SIG-M5 treated with dmso at 0.1 percent for 504 hours (cell line): ENCODE measurements around the gene CSRP1.
"Not testable (repeated sequence)": the region's sequence is repeated elsewhere in the genome, so short reads cannot be mapped to it uniquely, and the experiment has no call there.

Experiments
- DNase-seq: peaks from one replicate; lab custom pipeline; 2025; ENCODE audit not compliant: unreplicated experiment; lab: John Stamatoyannopoulos, UW

The CSRP1 gene

DNA sequence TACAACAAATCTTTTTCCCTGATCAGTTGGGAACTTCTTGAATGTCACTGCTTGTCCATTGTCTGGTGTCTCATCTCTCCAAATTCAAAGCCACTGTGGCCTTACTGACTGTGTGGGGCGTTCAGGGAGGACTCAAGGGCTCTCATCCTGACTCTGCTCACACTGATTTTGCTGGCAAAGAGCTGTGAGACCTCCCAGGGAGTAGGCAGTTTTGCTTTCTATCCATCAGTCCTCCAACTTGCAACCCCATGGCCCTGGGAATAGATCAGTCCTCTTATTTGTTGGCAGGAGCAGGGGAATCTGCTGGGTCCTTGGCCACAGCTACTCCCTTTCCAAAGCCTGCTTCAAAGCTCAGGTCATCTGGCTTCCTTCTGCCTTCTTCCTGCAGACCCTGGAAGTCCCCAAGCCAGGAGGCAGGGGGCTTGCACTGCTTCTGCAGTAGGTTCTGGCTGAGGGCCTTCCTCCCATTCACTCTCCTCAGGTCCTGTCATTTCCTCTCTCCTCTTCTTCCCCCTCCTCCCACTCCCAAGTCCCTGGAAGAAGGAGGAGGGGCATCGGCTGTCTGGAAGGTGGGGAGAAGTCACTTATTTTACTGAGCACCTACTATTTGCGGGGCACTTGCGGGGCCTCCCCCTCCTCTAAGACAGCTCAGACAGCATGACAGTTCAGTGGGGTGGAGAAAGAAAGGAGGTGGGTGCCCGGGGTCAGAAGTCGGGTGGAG, 31.1 kb upstream of the CSRP1 start:
- no peak for DNase-seq

DNA sequence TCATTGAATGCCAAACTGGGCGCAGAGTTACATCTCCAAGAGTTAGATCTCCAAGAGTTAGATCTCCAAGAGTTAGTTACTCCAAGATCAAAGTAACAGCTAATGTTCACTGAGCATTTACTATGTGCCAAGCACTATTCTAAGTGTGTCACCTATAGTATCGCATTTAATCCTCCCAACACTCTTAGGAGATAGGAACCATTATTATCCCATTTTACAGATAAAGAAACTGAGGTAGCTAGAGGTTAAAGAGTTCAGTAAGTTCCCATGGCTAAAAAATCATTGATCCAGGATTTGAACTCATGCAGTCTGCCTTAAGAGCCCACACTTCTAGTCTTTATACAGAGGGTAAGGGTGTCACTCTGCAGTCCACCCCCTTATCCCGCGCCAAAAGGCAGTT, 30.5 kb upstream of the CSRP1 start:
- no peak for DNase-seq

DNA sequence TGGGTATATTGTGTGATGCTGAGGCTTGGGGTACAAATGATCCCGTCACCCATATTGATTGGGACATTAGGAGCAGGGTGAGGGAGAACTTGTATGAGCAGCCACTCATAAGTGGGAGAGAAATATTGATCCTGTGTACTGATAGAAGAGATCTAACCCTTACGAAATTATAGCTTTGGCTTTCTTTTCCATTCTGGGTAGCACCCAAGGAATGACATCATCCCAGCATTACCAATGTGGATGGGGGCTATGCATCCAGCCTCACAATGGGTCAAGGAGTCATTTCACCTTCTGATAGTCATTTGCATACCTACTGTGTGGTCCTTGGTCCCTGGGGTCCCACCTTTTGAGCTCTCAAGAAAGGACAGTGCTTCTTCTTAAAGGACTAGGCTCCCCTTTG, 30.1 kb upstream of the CSRP1 start:
- DNase-seq = no peak

DNA sequence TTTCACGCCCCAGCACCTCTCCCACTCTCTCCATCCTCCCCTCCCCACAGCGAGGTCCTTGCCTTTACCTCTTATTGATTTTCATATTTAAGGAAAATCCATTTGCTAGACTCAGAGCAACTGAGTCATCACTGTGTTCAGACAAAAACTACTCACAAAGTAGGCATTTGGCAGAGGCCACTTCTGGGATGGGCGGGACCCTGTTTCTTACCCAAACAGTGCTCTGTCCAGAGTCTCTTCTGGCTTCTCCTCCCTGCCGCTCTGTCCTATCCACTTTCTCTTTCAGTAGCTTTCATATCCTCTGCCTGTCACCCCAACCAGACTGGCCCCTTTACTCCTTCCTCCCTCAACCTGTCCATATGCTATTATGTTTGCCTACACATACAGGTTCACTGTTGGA, 29.6 kb upstream of the CSRP1 start:
- peak; percentile 9 for DNase-seq

DNA sequence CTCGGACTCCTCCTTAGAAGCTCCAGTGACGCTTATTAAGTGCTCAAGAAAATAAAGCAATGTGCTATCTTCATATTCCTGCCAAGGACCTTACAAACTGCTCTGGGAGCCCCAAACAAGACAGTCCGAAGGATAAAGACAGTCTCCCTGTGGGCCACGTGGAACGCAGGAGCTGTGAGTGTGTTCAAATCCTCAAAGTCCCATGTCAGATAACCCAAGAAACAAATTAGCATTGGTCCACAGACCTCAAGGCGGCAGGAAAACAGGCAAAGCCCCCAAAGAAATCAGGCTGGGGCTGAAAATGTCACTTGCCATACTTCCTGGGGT, 29.0 kb upstream of the CSRP1 start:
- no peak for DNase-seq

DNA sequence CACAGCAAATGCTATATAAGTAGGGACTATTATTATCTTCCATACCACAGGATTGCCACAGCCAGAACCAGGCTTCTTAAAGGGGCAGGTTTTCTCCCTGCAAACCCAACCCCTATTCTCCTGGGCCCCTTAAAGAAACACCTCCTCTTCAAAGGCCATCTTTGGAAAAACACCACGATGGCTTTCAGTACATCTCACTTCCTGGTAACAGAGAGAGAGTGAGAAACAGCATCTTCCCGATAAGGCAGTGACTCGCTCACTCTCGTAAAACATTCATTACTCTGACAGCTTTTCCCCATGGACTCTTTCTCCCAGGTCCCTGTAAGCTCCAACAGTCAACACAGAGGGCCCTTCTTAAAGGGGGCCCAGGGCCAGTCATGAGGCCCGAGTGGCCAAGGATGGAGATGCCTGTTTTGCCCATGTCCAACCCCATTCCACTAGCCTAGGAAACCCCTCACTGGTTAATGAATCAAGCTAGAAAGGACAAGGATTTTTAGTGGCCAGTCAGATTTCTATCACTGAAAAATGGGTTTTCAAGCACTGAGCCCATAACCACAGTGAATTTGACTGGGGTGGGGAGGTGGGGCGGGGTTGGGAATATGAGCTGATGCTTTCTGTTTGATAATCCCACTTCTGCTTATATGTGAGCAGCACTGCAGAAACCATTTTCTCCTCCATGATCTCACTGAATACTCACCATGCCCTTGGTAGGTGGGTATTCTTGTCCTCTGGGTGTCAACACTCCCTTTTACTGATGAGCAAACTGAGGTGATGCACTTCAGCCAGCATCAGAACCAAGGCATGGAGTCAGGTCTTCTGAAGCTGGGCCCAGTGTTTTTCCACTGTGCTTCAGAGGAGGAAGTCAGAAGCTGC, 28.4 kb upstream of the CSRP1 start:
- DNase-seq = peak; percentile 47

DNA sequence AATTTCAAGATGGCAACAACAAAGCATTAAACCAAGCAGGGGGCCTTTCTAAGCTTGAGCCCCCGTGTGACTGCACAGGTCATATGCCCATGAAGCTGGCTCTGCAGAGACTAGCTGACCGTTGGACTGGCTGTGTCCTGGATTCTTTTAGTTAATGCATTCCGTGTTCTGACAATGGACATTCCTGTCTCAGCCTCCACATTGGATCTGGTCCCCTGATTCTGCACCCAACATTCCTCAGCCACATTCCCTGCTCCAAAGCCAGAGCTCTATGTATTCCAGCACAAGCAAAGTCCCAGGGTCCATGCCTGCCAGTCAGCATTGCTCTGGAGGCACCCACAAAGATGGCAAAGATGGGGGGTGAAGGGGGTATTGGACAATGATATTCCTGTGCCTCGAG, 26.9 kb upstream of the CSRP1 start:
- no peak for DNase-seq

DNA sequence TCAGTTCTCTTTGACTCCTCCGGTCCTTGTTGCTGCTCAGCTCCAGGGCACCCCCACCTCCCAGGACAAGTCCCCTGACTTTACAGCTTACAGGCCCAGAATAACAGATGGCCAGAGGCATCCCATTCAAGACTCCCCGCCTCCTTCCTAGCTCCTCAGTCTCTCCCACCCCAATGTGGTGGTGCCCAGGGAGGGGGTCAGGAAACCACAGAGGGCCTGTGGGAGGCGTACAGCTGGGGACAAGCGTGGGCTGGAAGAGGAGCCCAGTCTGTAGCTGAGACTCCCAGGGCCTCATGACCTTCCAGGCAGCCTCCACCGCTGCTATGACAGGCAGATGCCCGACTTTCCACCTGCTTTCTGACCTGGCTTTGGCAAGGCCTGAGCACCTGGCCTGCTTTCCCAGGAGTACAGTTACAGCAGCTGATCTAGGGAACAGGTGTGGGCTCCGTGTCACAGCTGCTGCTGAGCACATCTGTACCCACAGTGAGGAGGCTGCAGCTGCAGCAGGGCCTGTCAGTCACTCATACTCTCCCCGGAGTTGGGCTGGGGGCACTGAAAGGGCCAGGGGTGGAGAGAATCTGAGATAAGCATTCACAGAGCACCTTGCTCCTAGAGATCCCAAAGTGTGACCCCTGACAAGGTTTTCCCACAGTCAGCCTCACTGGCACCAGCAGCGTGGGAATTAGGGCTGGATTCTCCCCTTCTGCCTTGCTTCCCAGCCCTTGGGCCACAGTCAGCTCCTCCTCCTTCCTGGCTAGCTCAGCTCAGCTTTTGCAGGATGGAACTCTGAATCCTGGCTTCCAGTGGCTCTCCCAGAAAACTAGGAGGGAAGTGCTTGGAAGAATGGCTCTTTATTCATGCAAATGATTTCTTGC, 24.9 kb upstream of the CSRP1 start:
- no peak for DNase-seq

DNA sequence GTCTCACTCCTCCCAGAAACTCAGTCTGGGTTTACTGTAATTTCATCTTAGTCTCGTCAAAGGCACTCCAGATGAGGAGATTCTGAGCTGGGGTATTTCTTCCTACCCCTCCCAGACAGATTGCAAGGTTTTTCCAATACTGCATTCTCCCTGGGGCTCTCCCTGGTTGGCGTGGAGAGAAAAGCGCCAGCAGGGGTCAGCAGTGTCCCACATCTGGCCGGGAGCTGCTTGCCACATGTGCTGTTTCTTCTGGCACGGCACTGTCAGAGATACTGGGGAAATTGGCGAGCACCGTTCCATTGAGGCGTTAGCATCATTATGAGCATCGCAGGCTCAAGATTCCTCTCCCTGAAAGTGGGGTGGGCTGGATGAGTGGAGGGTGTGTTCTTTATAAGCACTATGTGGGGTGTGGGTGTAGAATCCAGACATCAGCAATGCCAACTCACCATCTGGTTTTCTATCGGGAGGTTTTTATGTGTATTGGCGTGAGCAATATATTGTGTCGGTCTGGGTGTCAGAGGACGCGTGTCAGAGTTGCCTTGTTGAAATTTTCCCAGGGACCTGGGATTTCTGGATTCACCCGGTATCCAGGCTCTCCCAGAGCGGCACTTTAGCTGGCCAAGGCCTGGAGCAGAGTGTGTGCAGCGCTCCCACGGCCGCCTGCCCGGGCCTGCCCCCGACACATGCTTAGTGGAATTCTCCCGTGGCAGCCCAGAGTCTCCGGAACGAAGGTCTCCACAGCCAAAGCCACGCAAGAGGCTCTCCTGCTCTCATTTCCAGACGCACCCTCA, 24.0 kb upstream of the CSRP1 start:
- peak; percentile 76 for DNase-seq

DNA sequence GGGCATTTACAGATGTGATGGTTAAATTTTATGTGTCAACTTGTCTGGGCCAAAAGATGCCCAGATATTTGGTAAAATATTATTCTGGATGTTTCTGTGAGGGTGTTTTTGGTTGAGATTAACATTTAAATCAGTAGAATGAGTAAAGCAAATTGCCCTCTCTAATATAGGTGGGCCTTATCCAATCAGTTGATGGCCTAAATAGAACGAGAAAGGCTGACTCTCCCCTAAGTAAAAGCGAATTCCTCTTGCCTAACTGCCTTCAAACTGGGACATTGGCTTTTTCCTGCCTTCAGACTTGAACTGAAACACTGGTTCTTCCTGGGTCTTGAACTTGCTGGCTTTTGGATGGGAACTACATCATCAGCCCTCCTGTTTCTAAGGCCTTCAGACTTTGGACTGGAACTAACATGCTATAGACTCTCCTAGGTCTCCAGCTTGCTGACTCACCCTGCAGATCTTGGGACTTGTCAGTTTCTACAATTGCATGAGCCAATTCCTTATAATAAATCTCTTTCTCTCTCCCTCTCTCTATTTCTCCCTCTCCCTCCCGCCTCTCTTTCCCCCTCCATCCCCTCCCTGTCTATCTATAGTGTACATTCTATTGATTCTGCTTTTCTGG, 21.8 kb upstream of the CSRP1 start:
- no peak for DNase-seq

DNA sequence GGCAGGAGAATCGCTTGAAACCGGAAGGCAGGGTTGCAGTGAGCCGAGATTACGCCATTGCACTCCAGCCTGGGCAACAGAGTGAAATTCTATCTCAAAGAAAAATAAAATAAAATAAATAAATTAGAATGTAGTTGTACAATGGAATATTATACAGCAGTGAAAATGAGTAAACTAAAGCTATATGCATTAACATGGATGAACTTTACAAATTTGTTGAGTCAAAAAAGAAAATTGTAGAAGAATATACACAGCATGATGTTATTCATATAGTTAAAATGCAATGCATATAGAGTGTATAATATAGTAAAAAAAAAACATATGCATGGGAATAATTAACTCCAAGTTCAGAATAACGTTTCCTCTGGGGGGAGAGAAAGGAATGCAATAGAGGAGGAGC, 21.0 kb upstream of the CSRP1 start:
- DNase-seq = no peak

DNA sequence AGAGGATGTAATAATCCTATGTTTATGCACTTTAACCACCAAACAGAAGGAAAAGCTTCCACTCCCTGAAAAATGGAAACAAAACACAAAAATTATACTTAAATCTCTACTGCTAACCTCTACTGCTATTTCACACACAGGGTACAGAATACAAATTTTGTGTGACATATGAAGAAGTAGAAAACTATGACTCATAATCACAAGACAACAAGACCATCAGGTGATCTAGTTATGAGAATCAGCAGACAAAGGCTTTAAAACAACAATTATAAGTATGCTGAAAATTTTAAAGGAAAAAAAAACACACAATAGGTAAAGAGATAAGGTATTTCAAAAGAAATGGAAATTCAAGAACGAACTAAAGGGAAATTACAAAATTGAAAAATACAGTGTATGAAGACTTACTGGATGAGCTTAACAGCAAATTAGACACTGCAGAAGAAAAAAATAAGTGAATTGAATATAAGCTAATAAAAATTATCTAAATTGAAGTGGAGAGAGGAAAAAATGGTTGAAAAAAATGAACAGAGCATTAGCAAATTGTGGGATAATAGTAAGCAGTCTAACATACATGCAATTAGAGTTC, 18.4 kb upstream of the CSRP1 start:
- no peak for DNase-seq

DNA sequence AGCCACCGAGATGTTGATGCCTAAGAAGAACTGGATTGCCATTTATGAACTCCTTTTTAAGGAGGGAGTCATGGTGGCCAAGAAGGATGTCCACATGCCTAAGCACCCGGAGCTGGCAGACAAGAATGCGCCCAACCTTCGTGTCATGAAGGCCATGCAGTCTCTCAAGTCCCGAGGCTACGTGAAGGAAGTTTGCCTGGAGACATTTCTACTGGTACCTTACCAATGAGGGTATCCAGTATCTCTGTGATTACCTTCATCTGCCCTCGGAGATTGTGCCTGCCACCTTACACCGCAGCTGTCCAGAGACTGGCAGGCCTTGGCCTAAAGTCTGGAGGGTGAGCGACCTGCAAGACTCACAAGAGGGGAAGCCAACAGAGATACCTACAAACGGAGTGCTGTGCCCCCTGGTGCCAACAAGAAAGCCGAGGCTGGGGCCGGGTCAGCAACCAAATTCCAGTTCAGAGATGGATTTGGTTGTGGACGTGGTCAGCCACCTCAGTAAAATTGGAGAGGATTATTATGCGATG, 13.2 kb upstream of the CSRP1 start:
- not testable (repeated sequence) for DNase-seq

DNA sequence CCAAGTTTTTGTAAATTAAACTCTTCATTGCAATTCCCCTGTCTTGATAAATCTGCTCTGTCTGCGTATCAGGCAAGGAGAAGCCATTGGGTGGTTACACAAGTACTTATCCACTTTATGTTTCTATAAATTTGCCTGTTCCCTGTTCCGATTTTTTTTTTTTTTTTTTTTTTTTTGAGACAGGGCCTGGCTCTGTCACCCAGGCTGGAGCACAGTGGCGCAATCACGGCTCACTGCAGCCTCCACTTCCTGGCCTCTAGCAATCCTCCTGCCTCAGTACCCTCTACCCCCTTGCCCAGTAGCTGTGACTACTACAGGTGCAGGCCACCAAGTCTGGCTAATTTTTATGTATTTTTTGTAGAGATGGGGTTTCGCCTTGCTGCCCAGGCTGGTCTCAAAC, 11.1 kb upstream of the CSRP1 start:
- peak; percentile 27 for DNase-seq

DNA sequence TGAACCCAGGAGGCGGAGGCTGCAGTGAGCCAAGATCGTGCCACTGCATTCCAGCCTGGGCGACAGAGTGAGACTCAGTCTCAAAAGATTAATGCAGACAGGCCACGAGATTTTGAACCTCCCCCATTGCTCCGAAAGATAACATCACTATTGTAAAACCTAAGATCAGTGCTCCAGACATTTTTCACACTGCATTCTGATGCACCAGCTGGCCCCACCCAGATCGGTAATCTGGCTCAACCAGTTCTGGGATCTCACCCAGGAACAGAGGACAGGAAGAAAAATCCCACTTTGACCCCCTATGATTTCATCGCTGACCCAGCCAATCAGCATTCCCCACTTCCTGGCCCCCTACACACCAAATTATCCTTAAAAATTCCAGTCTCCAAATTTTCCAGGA, 10.7 kb upstream of the CSRP1 start:
- peak; percentile 33 for DNase-seq

DNA sequence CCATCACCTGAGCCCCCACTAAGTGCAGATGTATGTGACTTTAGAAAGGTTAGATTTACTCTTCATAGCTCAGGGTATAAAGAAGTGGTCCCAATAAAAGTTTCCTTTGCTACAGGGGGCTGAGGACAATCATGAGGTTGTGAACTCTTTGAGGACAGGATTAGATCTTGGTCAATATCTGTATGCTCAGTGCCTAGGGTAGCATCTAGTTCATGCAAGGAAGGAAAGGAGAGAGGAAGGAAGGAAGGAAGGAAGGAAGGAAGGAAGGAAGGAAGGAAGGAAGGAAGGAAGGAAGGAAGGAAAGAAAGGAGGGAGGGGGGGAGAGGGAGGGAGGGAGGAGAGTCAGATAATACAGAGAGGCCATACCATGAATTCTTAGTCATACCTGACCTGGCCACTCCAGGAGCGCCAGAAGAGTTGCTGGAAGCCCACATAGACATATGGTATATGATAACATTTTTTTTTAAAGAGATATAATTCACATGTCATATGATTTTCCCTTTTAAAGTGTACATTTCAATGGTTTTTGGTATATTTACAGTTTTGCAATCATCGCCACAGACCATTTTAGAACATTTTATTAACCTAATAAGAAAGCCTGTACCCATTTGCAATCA, 9.7 kb upstream of the CSRP1 start:
- DNase-seq = no peak

DNA sequence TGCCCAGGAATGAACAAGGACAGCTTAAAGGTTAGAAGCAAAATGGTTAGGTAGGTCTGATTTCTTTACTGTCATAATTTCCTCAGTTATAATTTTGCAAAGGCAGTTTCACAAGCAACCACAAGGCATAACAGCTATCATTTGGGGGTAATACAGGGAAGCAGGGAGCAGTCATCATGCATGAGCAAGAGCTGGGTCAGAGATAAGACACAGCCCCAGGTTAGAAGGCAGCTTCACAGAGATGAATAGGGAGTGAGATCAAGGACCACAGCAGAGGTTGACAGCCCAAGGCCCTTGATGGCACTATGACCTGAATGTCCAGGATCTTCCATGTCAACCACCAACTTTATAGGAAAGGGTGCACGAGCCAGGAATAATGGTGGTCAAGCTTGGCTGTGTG, 9.0 kb upstream of the CSRP1 start:
- peak; percentile 36 for DNase-seq

DNA sequence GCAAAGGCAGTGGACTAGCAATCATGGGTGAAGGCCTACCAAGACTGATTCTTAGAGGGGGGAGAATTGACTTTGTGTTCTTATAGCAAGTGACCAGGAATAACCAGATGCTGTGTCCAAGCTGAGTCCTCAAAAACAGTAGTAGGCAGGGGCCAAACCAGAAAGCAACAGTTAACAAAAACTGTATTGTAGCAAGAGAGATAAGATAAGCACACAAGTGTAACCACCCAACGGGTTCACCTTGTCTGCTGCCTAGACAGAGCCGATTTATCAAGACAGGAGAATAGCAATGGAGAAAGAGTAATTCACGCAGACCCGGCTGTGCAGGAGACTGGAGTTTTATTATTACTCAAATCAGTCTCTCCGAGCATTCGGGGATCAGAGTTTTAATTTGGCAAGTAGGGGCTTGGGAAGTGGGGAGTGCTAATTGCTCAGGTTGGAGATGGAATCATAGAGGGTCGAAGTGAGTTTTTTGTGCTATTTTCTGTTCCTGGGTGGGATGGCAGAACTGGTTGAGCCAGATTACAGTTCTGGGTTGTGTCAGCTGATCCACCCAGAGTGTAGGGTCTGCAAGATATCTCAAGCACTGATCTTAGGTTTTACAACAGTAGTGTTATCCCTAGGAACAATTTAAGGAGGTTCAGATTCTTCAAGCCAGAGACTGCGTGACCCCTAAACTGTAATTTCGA, 8.3 kb upstream of the CSRP1 start:
- DNase-seq = no peak

DNA sequence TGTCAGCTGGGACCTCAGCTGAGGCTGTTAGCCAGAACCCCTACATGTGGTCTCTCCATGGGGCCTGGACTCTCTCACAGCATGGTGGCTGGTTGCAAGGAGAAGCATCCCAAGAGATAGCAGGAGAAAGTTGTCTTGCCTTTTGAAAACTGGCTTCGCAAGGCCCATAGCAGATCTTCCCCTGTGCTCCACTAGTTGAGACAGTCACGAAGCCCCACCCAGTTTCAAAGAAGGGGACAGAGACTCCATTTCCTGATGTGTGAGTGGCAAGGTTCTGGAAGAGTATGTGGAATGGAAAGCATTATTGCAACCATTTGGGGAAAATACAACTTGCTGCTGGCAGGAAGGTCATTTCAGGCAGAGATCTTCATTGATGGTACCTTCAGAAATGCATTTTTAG, 7.5 kb upstream of the CSRP1 start:
- DNase-seq = no peak
